Keratinocyte (primary cell): ENCODE measurements around the gene SAMM50. TPM values are rescaled to one million over a fixed set of nuclear protein-coding genes. Genes with fewer than 3 reads are reported as not detected.

Experiments used
- DNase-seq: peaks from one replicate; pipeline ENCODE4 v3.0.0-alpha.2; 2011; ENCODE audit warnings: low read depth, missing footprints, low spot score
- FAIRE-seq: peaks from 2 replicates; lab custom pipeline; 2011; peaks lifted over from hg19 to GRCh38; lab: Jason Lieb, UNC
- H2AFZ ChIP-seq: 2 replicates; pipeline ENCODE4 v1.6.0; 2012; ENCODE audit warnings: low read length, control low read depth, inconsistent platforms; ENCODE audit not compliant: control insufficient read depth
- H3K27ac ChIP-seq: 2 replicates; pipeline ENCODE4 v1.5.1; 2011; ENCODE audit warnings: low read length; ENCODE audit not compliant: control insufficient read depth, insufficient read depth
- H3K27me3 ChIP-seq: 3 replicates; pipeline ENCODE4 v1.6.0; 2011; ENCODE audit warnings: low read length; ENCODE audit not compliant: control insufficient read depth, insufficient read depth; ENCODE audit errors: extremely low read depth
- H3K36me3 ChIP-seq, 2 experiments: 2 replicates in 1 of 2; 3 replicates in 1 of 2; pipeline ENCODE4 v1.5.1; 2011; ENCODE audit warnings: low read length in 2 of 2, mild to moderate bottlenecking in 1 of 2; ENCODE audit not compliant: control insufficient read depth in 2 of 2, insufficient read depth in 2 of 2; ENCODE audit errors: extremely low read depth in 1 of 2
- H3K4me1 ChIP-seq: 3 replicates; pipeline ENCODE4 v1.5.1; 2011; ENCODE audit warnings: low read length; ENCODE audit not compliant: control insufficient read depth, insufficient read depth; ENCODE audit errors: extremely low read depth
- H3K4me2 ChIP-seq: 3 replicates; pipeline ENCODE4 v1.6.0; 2011; ENCODE audit warnings: low read depth, low read length; ENCODE audit not compliant: control insufficient read depth, insufficient read depth; ENCODE audit errors: extremely low read depth
- H3K4me3 ChIP-seq, 3 experiments: fragments of 200-600 bp in 1 of 3; sonication (generic) in 1 of 3; 2 replicates in 2 of 3; 3 replicates in 1 of 3; pipeline ENCODE4 v1.5.1; 2011 to 2016; ENCODE audit warnings: low read length in 3 of 3, mild to moderate bottlenecking in 3 of 3, control low read depth in 2 of 3, inconsistent platforms in 1 of 3, low read depth in 1 of 3, mixed read lengths in 1 of 3, mixed run types in 1 of 3, moderate library complexity in 1 of 3; ENCODE audit not compliant: control insufficient read depth in 2 of 3, insufficient read depth in 2 of 3; ENCODE audit errors: extremely low read depth in 1 of 3
- H3K79me2 ChIP-seq: 2 replicates; pipeline ENCODE4 v1.6.0; 2012; ENCODE audit warnings: low read length; ENCODE audit not compliant: control insufficient read depth, insufficient read depth
- H3K9ac ChIP-seq: 3 replicates; pipeline ENCODE4 v1.6.0; 2011; ENCODE audit warnings: low read length; ENCODE audit not compliant: control insufficient read depth, insufficient read depth; ENCODE audit errors: extremely low read depth
- H3K9me1 ChIP-seq: 3 replicates; pipeline ENCODE4 v1.6.0; 2011; ENCODE audit warnings: low read length; ENCODE audit not compliant: control insufficient read depth, insufficient read depth; ENCODE audit errors: extremely low read depth
- H3K9me3 ChIP-seq: 2 replicates; pipeline ENCODE4 v1.5.1; 2012; ENCODE audit warnings: low read depth, low read length; ENCODE audit not compliant: control insufficient read depth
- H4K20me1 ChIP-seq: 3 replicates; pipeline ENCODE4 v1.6.0; 2011; ENCODE audit warnings: low read length; ENCODE audit not compliant: control insufficient read depth, insufficient read depth; ENCODE audit errors: extremely low read depth
- CTCF ChIP-seq, 3 experiments: IDR thresholded peaks in 1 of 3; conservative IDR thresholded peaks in 1 of 3; optimal IDR thresholded peaks in 1 of 3; 2 replicates in 2 of 3; 3 replicates in 1 of 3; pipeline versions ENCODE3 to v1.5.1; 2011; ENCODE audit warnings: low read length in 3 of 3, mild to moderate bottlenecking in 3 of 3, moderate library complexity in 2 of 3, control low read depth in 1 of 3, inconsistent platforms in 1 of 3; ENCODE audit not compliant: insufficient read depth in 2 of 3; ENCODE audit errors: extremely low read depth in 1 of 3
- EZH2 ChIP-seq: IDR thresholded peaks from one replicate; pipeline ENCODE4 v1.6.1; 2012; ENCODE audit warnings: inconsistent platforms, mild to moderate bottlenecking, low read length, moderate library complexity
- dilution Hi-C: fragments of 300-500 bp; cut with MboI; formaldehyde crosslinking; loops from one replicate; pipeline ENCODE4 v1.7.0; 2020; ENCODE audit warnings: low sequenced_read_pairs; ENCODE audit not compliant: extremely low pct_ligation_motif_present
- polyA plus RNA-seq, 5 experiments: library from polyadenylated mRNA; depleted of rRNA in 3 of 5; stranded (reverse) in 3 of 5; stranded (forward) in 1 of 5; unstranded in 1 of 5; fragments of >200 nt; gene quantifications; 1 replicate in 1 of 5; 2 replicates in 3 of 5; 3 replicates in 1 of 5; pipeline versions ENCODE4 v1.2.1 to v1.2.3, GENCODE V29; 2011 to 2012; ENCODE audit warnings: missing spikeins in 2 of 5, low read depth in 1 of 5, low replicate concordance in 1 of 5

The SAMM50 gene
- polyA plus RNA-seq, 1 donor (not counting 4 experiments of a cell fraction or from before 2014, with no cell fraction given) = 54.6 TPM

GRCh38 chr22:43990044-43990443 lies 34.8 kb downstream of the SAMM50 start:
- H3K4me3 ChIP-seq = no peak overlapping the region
- H3K9me3 ChIP-seq = no peaks in the 10 kb centered on the region
- peaks cover 18 to 19% of the 10 kb centered on the region in 2 experiments for H3K36me3 ChIP-seq
- H3K9ac ChIP-seq = no peak overlapping the region
- no peaks in the 10 kb centered on the region for H3K79me2 ChIP-seq
- DNase-seq (no peak), FAIRE-seq (no peak)
- H2AFZ ChIP-seq = no peak overlapping the region
- no peaks in the 10 kb centered on the region for H3K9me1 ChIP-seq
- no peaks in the 10 kb centered on the region for H4K20me1 ChIP-seq
- H3K27me3 ChIP-seq = no peaks in the 10 kb centered on the region
- dilution Hi-C loops = no loop called here
- H3K27ac ChIP-seq = no peak overlapping the region
- H3K4me2 ChIP-seq = no peak overlapping the region
- TF ChIP-seq CTCF (optimal IDR thresholded peaks at IDR 0.05 in 1 of 3, IDR thresholded peaks at IDR 0.05 in 1 of 3, conservative IDR thresholded peaks at IDR 0.05 in 1 of 3; ENCODE audit: extremely low read depth in 1 of 3, insufficient read depth in 2 of 3, low read length in 3 of 3) (no peak), EZH2 (no peak)
- H3K4me1 ChIP-seq = no peaks in the 10 kb centered on the region

- Histone ChIP-seq H3K79me2 (no peaks in the 10 kb centered on the region), H3K9me3 (no peaks in the 10 kb centered on the region), H3K4me1 (no peaks in the 10 kb centered on the region), H3K9ac (no peak overlapping the region), H3K27me3 (no peaks in the 10 kb centered on the region), H3K9me1 (no peaks in the 10 kb centered on the region), H3K4me3 (no peak overlapping the region), H4K20me1 (no peaks in the 10 kb centered on the region), H3K36me3 (peaks cover 20 to 22% of the 10 kb centered on the region in 2 experiments), H3K4me2 (no peak overlapping the region), H3K27ac (no peak overlapping the region), H2AFZ (no peak overlapping the region)
- dilution Hi-C loops = no loop called here
- DNase-seq (no peak), FAIRE-seq (no peak)
- TF ChIP-seq CTCF (optimal IDR thresholded peaks at IDR 0.05 in 1 of 3, IDR thresholded peaks at IDR 0.05 in 1 of 3, conservative IDR thresholded peaks at IDR 0.05 in 1 of 3; ENCODE audit: extremely low read depth in 1 of 3, insufficient read depth in 2 of 3, low read length in 3 of 3) (no peak), EZH2 (no peak)
Measured at GRCh38 chr22:43991316-43992020, 36.2 kb downstream of the SAMM50 start.
